IMR-90 (cell line): Measurements from ENCODE around the gene DCLRE1A. TPM values are rescaled to one million over a fixed set of nuclear protein-coding genes. Genes with fewer than 3 reads are reported as not detected.
"Not testable (repeated sequence)": the region's sequence is repeated elsewhere in the genome, so short reads cannot be mapped to it uniquely, and the experiment has no call there.

Experiments
- ATAC-seq: fragments of 200-7000 bp; cut with Tn5 transposase; 2 replicates; pipeline ENCODE4 v1.9.1; 2020; ENCODE audit warnings: low read depth, mild to moderate bottlenecking, moderate library complexity
- BruUV-seq: library from RNA; stranded (reverse); fragments of 400-500 nt; replicated peaks from 2 replicates; lab custom pipeline; 2021; lab: Mats Ljungman, UMichigan
- CTCF ChIA-PET: fragments of 300-600 bp; formaldehyde crosslinking; extraction: SDS; loops from one replicate; lab custom pipeline; 2021; ENCODE audit warnings: antibody characterized with exemption; lab: Yijun Ruan, JAX
- POLR2A ChIA-PET: fragments of 300-600 bp; sonication (Branson Sonifier 250); formaldehyde crosslinking; loops from one replicate; lab custom pipeline; 2022; ENCODE audit warnings: antibody characterized with exemption; ENCODE audit not compliant: unreplicated experiment; lab: Charles Lee
- DNase-seq: peaks from one replicate; pipeline ENCODE4 v3.0.0; 2013
- H2AFZ ChIP-seq: replicated peaks from 2 replicates; pipeline ENCODE3; 2013; ENCODE audit warnings: low read length, mild to moderate bottlenecking; ENCODE audit not compliant: poor library complexity
- H2AK5ac ChIP-seq: 2 replicates; pipeline ENCODE4 v1.6.1; 2013; ENCODE audit warnings: low read depth, low read length, inconsistent platforms
- H2AK9ac ChIP-seq: replicated peaks from 2 replicates; pipeline ENCODE3; 2013; ENCODE audit warnings: mild to moderate bottlenecking, low read depth, low read length, moderate library complexity; ENCODE audit not compliant: poor library complexity
- H2BK120ac ChIP-seq: 2 replicates; pipeline ENCODE4 v1.6.1; 2013; ENCODE audit warnings: low read depth, low read length, inconsistent platforms
- H2BK15ac ChIP-seq: 3 replicates; pipeline ENCODE4 v1.6.1; 2013; ENCODE audit warnings: low read depth, low read length, inconsistent platforms
- H2BK20ac ChIP-seq: 2 replicates; pipeline ENCODE4 v1.6.1; 2013; ENCODE audit warnings: low read depth, mild to moderate bottlenecking, inconsistent platforms, low read length, moderate library complexity
- H2BK5ac ChIP-seq: 2 replicates; pipeline ENCODE4 v1.6.1; 2013; ENCODE audit warnings: mild to moderate bottlenecking, low read depth, low read length, inconsistent platforms; ENCODE audit not compliant: poor library complexity, severe bottlenecking
- H3K14ac ChIP-seq: replicated peaks from 2 replicates; pipeline ENCODE4 v1.6.1; 2013; ENCODE audit warnings: low read depth, low read length, inconsistent platforms
- H3K18ac ChIP-seq: 2 replicates; pipeline ENCODE4 v1.6.1; 2013; ENCODE audit warnings: low read depth, low read length, control low read depth
- H3K23ac ChIP-seq: 2 replicates; pipeline ENCODE4 v1.6.1; 2013; ENCODE audit warnings: low read depth, low read length, inconsistent platforms
- H3K27ac ChIP-seq: 2 replicates; pipeline ENCODE4 v1.5.1; 2013; ENCODE audit warnings: mild to moderate bottlenecking, control low read depth, low read length; ENCODE audit not compliant: insufficient read depth
- H3K27me3 ChIP-seq: 2 replicates; pipeline ENCODE4 v1.6.1; 2013; ENCODE audit warnings: low read length; ENCODE audit not compliant: control insufficient read depth, insufficient read depth
- H3K36me3 ChIP-seq: 2 replicates; pipeline ENCODE4 v1.6.1; 2013; ENCODE audit warnings: low read length, mixed read lengths; ENCODE audit not compliant: control insufficient read depth, insufficient read depth
- H3K4ac ChIP-seq: 2 replicates; pipeline ENCODE4 v1.6.1; 2013; ENCODE audit warnings: low read depth, low read length, inconsistent platforms
- H3K4me1 ChIP-seq: 2 replicates; pipeline ENCODE4 v1.6.1; 2013; ENCODE audit warnings: low read length, mixed read lengths; ENCODE audit not compliant: control insufficient read depth, insufficient read depth
- H3K4me2 ChIP-seq: 2 replicates; pipeline ENCODE4 v1.6.1; 2013; ENCODE audit warnings: low read depth, mild to moderate bottlenecking, control low read depth, low read length, moderate library complexity
- H3K4me3 ChIP-seq: 2 replicates; pipeline ENCODE4 v1.5.1; 2013; ENCODE audit warnings: low read depth, mild to moderate bottlenecking, control low read depth, low read length, moderate library complexity; ENCODE audit not compliant: insufficient read depth
- H3K56ac ChIP-seq: 2 replicates; pipeline ENCODE4 v1.6.1; 2013; ENCODE audit warnings: low read length, inconsistent platforms; ENCODE audit not compliant: insufficient read depth; ENCODE audit errors: extremely low read depth
- H3K79me1 ChIP-seq, 2 experiments: 2 replicates each; pipeline ENCODE4 v1.6.1; 2013; ENCODE audit warnings: low read length in 2 of 2, inconsistent platforms in 1 of 2, low read depth in 1 of 2
- H3K9ac ChIP-seq: 2 replicates; pipeline ENCODE4 v1.6.1; 2013; ENCODE audit warnings: low read depth, low read length, control low read depth
- H3K9me1 ChIP-seq: 2 replicates; pipeline ENCODE4 v1.6.1; 2013; ENCODE audit warnings: low read length, inconsistent platforms; ENCODE audit not compliant: insufficient read depth
- H3K9me3 ChIP-seq: 2 replicates; pipeline ENCODE4 v1.6.1; 2013; ENCODE audit warnings: low read length; ENCODE audit not compliant: control insufficient read depth, insufficient read depth
- H4K20me1 ChIP-seq: 2 replicates; pipeline ENCODE4 v1.6.1; 2013; ENCODE audit warnings: low read length, inconsistent platforms; ENCODE audit not compliant: insufficient read depth
- H4K5ac ChIP-seq: 2 replicates; pipeline ENCODE4 v1.6.1; 2013; ENCODE audit warnings: mild to moderate bottlenecking, low read depth, low read length, control low read depth
- H4K8ac ChIP-seq, 2 experiments: 2 replicates each; pipeline ENCODE4 v1.6.1; 2013; ENCODE audit warnings: low read depth in 2 of 2, low read length in 2 of 2, control low read depth in 1 of 2, inconsistent platforms in 1 of 2
- H4K91ac ChIP-seq: 2 replicates; pipeline ENCODE4 v1.6.1; 2013; ENCODE audit warnings: low read depth, low read length, inconsistent platforms; ENCODE audit not compliant: insufficient read depth
- BHLHE40 ChIP-seq: fragments of 150-350 bp; IDR thresholded peaks from 2 replicates; pipeline ENCODE4 v1.6.1; 2016; ENCODE audit warnings: mild to moderate bottlenecking, low read depth, low read length
- CEBPB ChIP-seq: IDR thresholded peaks from 2 replicates; pipeline ENCODE4 v1.6.1; 2012; ENCODE audit warnings: low read depth, low read length, improper control_type of control experiment
- CHD1 ChIP-seq: IDR thresholded peaks from 2 replicates; pipeline ENCODE4 v1.6.1; 2012; ENCODE audit warnings: low read depth, low read length, improper control_type of control experiment
- FOS ChIP-seq: fragments of 150-350 bp; IDR thresholded peaks from 2 replicates; pipeline ENCODE4 v1.6.1; 2016; ENCODE audit warnings: low read depth, low read length
- MAZ ChIP-seq: IDR thresholded peaks from 2 replicates; pipeline ENCODE4 v1.6.1; 2012; ENCODE audit warnings: low read depth, mild to moderate bottlenecking, low read length, improper control_type of control experiment, moderate library complexity, borderline replicate concordance
- NFE2L2 ChIP-seq: fragments of 150-350 bp; IDR thresholded peaks from 2 replicates; pipeline ENCODE4 v1.6.1; 2016; ENCODE audit warnings: low read depth, mild to moderate bottlenecking, low read length
- POLR2A ChIP-seq: IDR thresholded peaks from 2 replicates; pipeline ENCODE4 v1.6.1; 2012; ENCODE audit warnings: mild to moderate bottlenecking, low read depth, low read length
- RAD21 ChIP-seq: IDR thresholded peaks from 2 replicates; pipeline ENCODE4 v1.6.1; 2012; ENCODE audit warnings: low read length, improper control_type of control experiment
- RCOR1 ChIP-seq: IDR thresholded peaks from 2 replicates; pipeline ENCODE4 v1.6.1; 2012; ENCODE audit warnings: mild to moderate bottlenecking, low read length, improper control_type of control experiment; ENCODE audit not compliant: insufficient replicate concordance
- RFX5 ChIP-seq: IDR thresholded peaks from 2 replicates; pipeline ENCODE4 v1.8.0; 2012; ENCODE audit warnings: low read depth, mild to moderate bottlenecking, low read length, moderate library complexity
- USF2 ChIP-seq: fragments of 150-350 bp; IDR thresholded peaks from 2 replicates; pipeline ENCODE4 v1.6.1; 2017; ENCODE audit warnings: mild to moderate bottlenecking, antibody characterized with exemption, low read length, low read depth
- WGBS, 2 experiments: methylation state at CpG; one replicate each; pipeline versions ENCODE4 v1.1.5 to v1.1.7; 2013; ENCODE audit warnings: missing lambda C conversion rate in 2 of 2; ENCODE audit not compliant: insufficient read length in 1 of 2; ENCODE audit errors: extremely low coverage in 2 of 2; 5-methylcytosine and 5-hydroxymethylcytosine counted together
- dilution Hi-C: fragments of 300-500 bp; cut with HindIII; formaldehyde crosslinking; loops from one replicate; pipeline ENCODE4 v1.14.3; 2018; ENCODE audit warnings: low sequenced_read_pairs; ENCODE audit not compliant: unreplicated experiment
- in situ Hi-C: fragments of 300-500 bp; cut with MboI; formaldehyde crosslinking; loops from 3 replicates; pipeline ENCODE4 v1.14.3; 2019; ENCODE audit warnings: low sequenced_read_pairs, inconsistent platforms, mixed read lengths
- intact Hi-C: fragments of 100-400 bp; cut with micrococcal nuclease; formaldehyde crosslinking; loops from 2 replicates; pipeline ENCODE4 v1.10.0; 2022
- polyA plus RNA-seq, 3 experiments: library from polyadenylated mRNA; depleted of rRNA; stranded (reverse); fragments of >200 nt; gene quantifications; 2 replicates each; pipeline ENCODE4 v1.2.3, GENCODE V29; 2012; ENCODE audit warnings: low replicate concordance in 1 of 3
- total RNA-seq: library from RNA; depleted of rRNA; stranded (reverse); fragments of >200 nt; gene quantifications from 2 replicates; pipeline ENCODE4 v1.2.3, GENCODE V29; 2012

The DCLRE1A gene
- total and polyA plus RNA-seq, 2 of the 4 experiments (the other 2 are of a cell fraction), result 3.1 to 6.3 TPM

GRCh38 chr10:113842171-113842570 lies 11.7 kb downstream of the DCLRE1A start:
- ChIA-PET POLR2A (no interaction called here), CTCF (no interaction called here)
- Histone ChIP-seq H3K27ac (no peak overlapping the region), H3K14ac (no peak overlapping the region), H3K4ac (no peak overlapping the region), H3K56ac (no peak overlapping the region), H3K4me1 (no peaks in the 10 kb centered on the region), H3K18ac (no peak overlapping the region), H2BK5ac (no peak overlapping the region), H2AFZ (no peak overlapping the region), H3K4me2 (no peak overlapping the region), H3K79me1 (no peaks in the 10 kb centered on the region), H2AK5ac (no peak overlapping the region), H3K9me1 (no peaks in the 10 kb centered on the region), H3K23ac (no peak overlapping the region), H3K27me3 (no peaks in the 10 kb centered on the region), H3K9ac (no peak overlapping the region), H4K8ac (no peak overlapping the region), H3K4me3 (no peak overlapping the region), H2AK9ac (no peak overlapping the region), H3K9me3 (no peaks in the 10 kb centered on the region), H2BK20ac (no peak overlapping the region), H3K36me3 (no peaks in the 10 kb centered on the region; the same call in 1 of the 2 replicates), H2BK120ac (no peak overlapping the region), H4K91ac (no peak overlapping the region), H2BK15ac (no peak overlapping the region), H4K20me1 (no peaks in the 10 kb centered on the region), H4K5ac (no peak overlapping the region)
- intact Hi-C loops, result no loop called here
- BruUV-seq, result no TSS peak
- WGBS, 2 experiments, result no CpG with 5 or more reads among the region's 1 CpG
- in situ Hi-C loops, result no loop called here
- DNase-seq, result no peak
- dilution Hi-C loops, result no loop called here
- TF ChIP-seq NFE2L2 (no peak), RAD21 (no peak), POLR2A (no peak), USF2 (no peak), MAZ (no peak), CEBPB (no peak), RFX5 (no peak), RCOR1 (no peak), CHD1 (no peak), BHLHE40 (no peak), FOS (no peak)
- no peak for ATAC-seq

- ATAC-seq, H4K5ac ChIP-seq, H4K91ac ChIP-seq, H2AK5ac ChIP-seq, H3K14ac ChIP-seq, H2AFZ ChIP-seq, H3K9ac ChIP-seq, H3K4ac ChIP-seq, H3K27me3 ChIP-seq, H3K56ac ChIP-seq, in situ Hi-C loops, BruUV-seq, H3K36me3 ChIP-seq, H3K18ac ChIP-seq, POLR2A ChIA-PET, H2BK20ac ChIP-seq, dilution Hi-C loops, H2BK120ac ChIP-seq, CTCF ChIA-PET, H4K8ac ChIP-seq, H2BK15ac ChIP-seq, H3K79me1 ChIP-seq, H3K9me1 ChIP-seq, H3K4me1 ChIP-seq, DNase-seq, intact Hi-C loops, H2BK5ac ChIP-seq, H3K4me3 ChIP-seq, H3K23ac ChIP-seq, H4K20me1 ChIP-seq, H3K4me2 ChIP-seq, H3K9me3 ChIP-seq, H2AK9ac ChIP-seq, H3K27ac ChIP-seq: not testable (repeated sequence)
- 100% methylated on average over 2 of the region's 10 CpGs; no CpG with 5 or more reads in 1 of the 2 experiments for WGBS, 2 experiments
Observed at GRCh38 chr10:113828567-113828966, 25.3 kb downstream of the DCLRE1A start.
